ENCODE measurements around the gene HPSE2. TPM values are rescaled to one million over a fixed set of nuclear protein-coding genes. Genes with fewer than 3 reads are reported as not detected.

The HPSE2 gene
- total RNA-seq, 2 donors from 2014 or later: 1.0 to 1.8 TPM

DNA sequence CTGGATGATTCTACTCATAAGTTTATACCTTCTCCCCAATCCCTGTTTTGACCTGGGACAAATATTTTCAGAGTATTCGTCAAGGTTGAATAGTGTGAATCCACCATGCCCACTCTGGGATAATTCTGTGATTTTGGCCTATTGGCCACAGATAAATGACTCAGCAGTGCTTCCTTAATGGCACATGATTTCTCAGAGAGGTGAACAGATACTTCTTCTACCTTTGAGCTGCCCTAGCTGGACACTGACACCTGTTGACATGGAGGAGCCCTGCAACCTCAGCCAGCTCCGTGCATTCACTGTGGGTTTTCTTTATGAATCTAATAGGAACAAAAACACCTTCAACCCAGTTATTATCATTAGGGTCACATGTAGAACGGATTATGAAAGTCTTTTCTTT, 748.0 kb downstream of the HPSE2 start:
- no peak overlapping the region for H3K9ac ChIP-seq (ENCODE audit: low read depth in 2 of 2, low read length in 2 of 2)

DNA sequence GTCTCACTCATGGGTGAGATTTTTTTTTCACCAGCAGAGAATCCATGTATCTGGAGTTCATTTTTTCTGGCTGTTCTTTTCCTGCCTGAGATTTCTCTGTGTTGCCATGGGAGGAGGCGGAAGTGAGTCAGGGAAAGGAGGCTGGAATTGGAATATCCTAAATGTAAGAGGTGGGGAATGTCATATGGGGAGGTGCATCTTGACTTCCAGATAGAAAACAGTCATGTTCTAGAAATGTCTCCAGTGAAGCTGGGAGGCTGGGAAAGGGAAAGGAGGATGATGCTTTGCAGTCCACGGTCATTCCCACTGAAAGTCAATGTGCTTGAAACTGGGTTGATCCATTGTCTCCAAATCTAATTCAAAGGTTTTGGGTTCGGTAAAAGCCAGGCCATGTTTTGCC, 749.2 kb downstream of the HPSE2 start:
- no peaks in the 10 kb centered on the region for H3K27me3 ChIP-seq
- H3K9ac ChIP-seq (ENCODE audit: low read depth in 2 of 2, low read length in 2 of 2): no peak overlapping the region
- H3K4me3 ChIP-seq: no peak overlapping the region
- intact Hi-C loops (cut with DNase I): no loop called here
- TF ChIP-seq, protein P1, sequence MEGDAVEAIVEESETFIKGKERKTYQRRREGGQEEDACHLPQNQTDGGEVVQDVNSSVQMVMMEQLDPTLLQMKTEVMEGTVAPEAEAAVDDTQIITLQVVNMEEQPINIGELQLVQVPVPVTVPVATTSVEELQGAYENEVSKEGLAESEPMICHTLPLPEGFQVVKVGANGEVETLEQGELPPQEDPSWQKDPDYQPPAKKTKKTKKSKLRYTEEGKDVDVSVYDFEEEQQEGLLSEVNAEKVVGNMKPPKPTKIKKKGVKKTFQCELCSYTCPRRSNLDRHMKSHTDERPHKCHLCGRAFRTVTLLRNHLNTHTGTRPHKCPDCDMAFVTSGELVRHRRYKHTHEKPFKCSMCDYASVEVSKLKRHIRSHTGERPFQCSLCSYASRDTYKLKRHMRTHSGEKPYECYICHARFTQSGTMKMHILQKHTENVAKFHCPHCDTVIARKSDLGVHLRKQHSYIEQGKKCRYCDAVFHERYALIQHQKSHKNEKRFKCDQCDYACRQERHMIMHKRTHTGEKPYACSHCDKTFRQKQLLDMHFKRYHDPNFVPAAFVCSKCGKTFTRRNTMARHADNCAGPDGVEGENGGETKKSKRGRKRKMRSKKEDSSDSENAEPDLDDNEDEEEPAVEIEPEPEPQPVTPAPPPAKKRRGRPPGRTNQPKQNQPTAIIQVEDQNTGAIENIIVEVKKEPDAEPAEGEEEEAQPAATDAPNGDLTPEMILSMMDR (IDR thresholded peaks at IDR 0.05): no peak
- no peak overlapping the region for H3K27ac ChIP-seq
- H3K4me1 ChIP-seq: no peaks in the 10 kb centered on the region
- H3K36me3 ChIP-seq: no peaks in the 10 kb centered on the region
- no peaks in the 10 kb centered on the region for H3K9me3 ChIP-seq
- DNase-seq: no peak

More for the DNA sequence above, 748.0 kb downstream of the HPSE2 start:
- Histone ChIP-seq H3K27ac (no peak overlapping the region), H3K36me3 (no peaks in the 10 kb centered on the region), H3K27me3 (no peaks in the 10 kb centered on the region), H3K4me1 (no peaks in the 10 kb centered on the region), H3K9me3 (no peaks in the 10 kb centered on the region), H3K4me3 (no peak overlapping the region)
- intact Hi-C loops (cut with DNase I): no loop called here
- TF ChIP-seq, protein P1 (IDR thresholded peaks at IDR 0.05): no peak
- DNase-seq: no peak

GRCh38 chr10:98485959-98486358, 749.7 kb downstream of the HPSE2 start:
- Histone ChIP-seq H3K36me3 (no peaks in the 10 kb centered on the region), H3K9me3 (no peaks in the 10 kb centered on the region), H3K27me3 (no peaks in the 10 kb centered on the region), H3K27ac (no peak overlapping the region), H3K4me1 (no peaks in the 10 kb centered on the region), H3K9ac (ENCODE audit: low read depth in 2 of 2, low read length in 2 of 2) (no peak overlapping the region), H3K4me3 (no peak overlapping the region)
- no peak for DNase-seq
- intact Hi-C loops (cut with DNase I): no loop called here
- TF ChIP-seq, protein P1 (IDR thresholded peaks at IDR 0.05): no peak

- H3K9me3 ChIP-seq: no peaks in the 10 kb centered on the region
- H3K4me3 ChIP-seq: no peak overlapping the region
- H3K27ac ChIP-seq: no peak overlapping the region
- intact Hi-C loops (cut with DNase I): no loop called here
- no peak overlapping the region for H3K9ac ChIP-seq (ENCODE audit: low read depth in 2 of 2, low read length in 2 of 2)
- TF ChIP-seq, protein P1 (IDR thresholded peaks at IDR 0.05): no peak
- DNase-seq: no peak
- H3K4me1 ChIP-seq: no peaks in the 10 kb centered on the region
- no peaks in the 10 kb centered on the region for H3K36me3 ChIP-seq
- H3K27me3 ChIP-seq: no peaks in the 10 kb centered on the region
Measured at GRCh38 chr10:98483658-98484057, 752.0 kb downstream of the HPSE2 start.

DNA sequence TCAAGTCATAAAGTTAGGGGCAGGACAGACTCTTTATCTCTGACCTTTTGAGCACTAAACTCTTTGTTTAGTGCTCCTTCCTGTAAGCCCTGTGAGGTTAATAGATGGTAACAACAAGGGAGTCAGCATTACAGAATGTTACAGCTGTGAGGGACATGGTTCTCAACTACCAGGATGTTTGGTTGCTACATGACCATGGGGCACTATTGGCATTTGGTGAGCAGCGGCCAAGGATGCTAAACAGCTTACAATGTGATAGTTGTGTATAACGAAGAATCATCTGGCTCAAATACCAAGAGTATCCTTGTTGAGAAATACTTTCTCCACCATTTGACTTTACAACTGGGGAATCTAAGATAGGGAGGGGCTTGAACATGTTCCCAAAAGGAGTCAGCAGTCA, 753.6 kb downstream of the HPSE2 start:
- no peaks in the 10 kb centered on the region for H3K36me3 ChIP-seq
- intact Hi-C loops (cut with DNase I): no loop called here
- H3K4me1 ChIP-seq: no peaks in the 10 kb centered on the region
- no peak for DNase-seq
- TF ChIP-seq, protein P1 (IDR thresholded peaks at IDR 0.05): no peak
- H3K27me3 ChIP-seq: no peaks in the 10 kb centered on the region
- no peak overlapping the region for H3K27ac ChIP-seq
- no peak overlapping the region for H3K4me3 ChIP-seq
- no peak overlapping the region for H3K9ac ChIP-seq (ENCODE audit: low read depth in 2 of 2, low read length in 2 of 2)
- no peaks in the 10 kb centered on the region for H3K9me3 ChIP-seq

Measured in colonic mucosa (tissue), 4 donors.